Posterior vena cava (tissue), 2 donors: ENCODE results near the gene ASB9. TPM values are rescaled to one million over a fixed set of nuclear protein-coding genes. Genes with fewer than 3 reads are reported as not detected.

Experiments used
- DNase-seq: peaks from one replicate; pipeline ENCODE4 v3.0.0-alpha.2; 2020; ENCODE audit warnings: low spot score
- intact Hi-C, 2 donors: fragments of 100-400 bp; cut with DNase I; formaldehyde crosslinking; loops; one replicate each; pipeline versions ENCODE4 v1.14.1 to v1.14.2; 2022 to 2023
- total RNA-seq, 2 donors: library from RNA; stranded (reverse); fragmentation: NEBNext Ultra II Directional; extraction: Animal tissue kit (Norgen Biotek cat#: 25700); gene quantifications; one replicate each; pipeline ENCODE4 v1.2.1, GENCODE V29; 2021
- donor health status: DM: yes; HTN: yes; CAD: no.
- donor health status: DM: yes; HTN: yes; CAD: no.

The ASB9 gene
- total RNA-seq, 2 donors from 2014 or later, result 1.4 to 2.3 TPM

- intact Hi-C loops, result no loop called here
- DNase-seq, result no peak
Observed at GRCh38 chrX:15245896-15246295, 24.0 kb downstream of the ASB9 start.

- intact Hi-C loops, result loop anchor here in 1 of 2 donors (5.0 kb wide), 1 partner anchor 1202 kb away; no protein-coding TSS in a partner anchor
- DNase-seq, result no peak
Observed at GRCh38 chrX:15244421-15244820, 25.5 kb downstream of the ASB9 start.

DNA sequence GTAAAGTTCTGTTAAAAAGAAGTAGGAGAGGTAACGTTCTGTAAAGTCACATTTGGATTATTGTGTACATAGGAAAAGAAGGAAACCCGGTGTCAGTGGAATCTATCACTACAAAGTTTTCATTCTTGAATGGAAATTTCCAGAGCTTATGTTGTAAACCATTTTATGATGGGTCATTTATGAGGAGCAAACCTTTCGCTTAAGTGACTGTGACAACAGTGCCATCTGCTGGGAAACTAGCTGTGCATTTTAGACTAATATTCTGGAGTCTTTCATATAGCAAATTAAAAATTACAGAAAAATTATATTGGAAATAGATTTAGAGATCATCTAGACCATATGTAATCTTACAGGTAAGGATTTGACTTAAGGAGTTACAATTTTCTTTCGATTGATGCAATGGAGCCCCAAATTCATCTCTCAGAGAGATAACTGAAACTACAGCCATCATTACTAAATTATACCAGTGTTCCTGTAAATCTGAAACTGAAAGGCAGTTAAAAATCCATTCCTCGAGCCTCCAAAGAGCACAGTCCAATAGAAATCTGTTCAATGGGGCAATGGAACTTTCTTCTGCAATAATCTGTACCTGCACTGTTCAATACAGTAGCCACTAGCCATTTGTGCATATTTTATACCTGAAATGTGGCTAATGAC is 26.9 kb downstream of the ASB9 start:
- intact Hi-C loops, result loop anchor here in 1 of 2 donors (5.0 kb wide), 1 partner anchor 1201 kb away; no protein-coding TSS in a partner anchor
- no peak for DNase-seq

- no peak for DNase-seq
- intact Hi-C loops, result loop anchor here in 1 of 2 donors (5.0 kb wide), 1 partner anchor 1199 kb away; no protein-coding TSS in a partner anchor
Observed at GRCh38 chrX:15241301-15241700, 28.6 kb downstream of the ASB9 start.

GRCh38 chrX:15240414-15240813 is 29.5 kb downstream of the ASB9 start:
- intact Hi-C loops, result loop anchor here in 1 of 2 donors (5.0 kb wide), 1 partner anchor 1198 kb away; no protein-coding TSS in a partner anchor
- no peak for DNase-seq

GRCh38 chrX:15236146-15236545 is 33.7 kb downstream of the ASB9 start:
- DNase-seq, result no peak
- intact Hi-C loops, result no loop called here

GRCh38 chrX:15235001-15235400 is 34.9 kb downstream of the ASB9 start:
- no peak for DNase-seq
- intact Hi-C loops, result no loop called here

- intact Hi-C loops, result no loop called here
Observed at GRCh38 chrX:15233416-15234015, 36.4 kb downstream of the ASB9 start.

GRCh38 chrX:15224747-15225146 is 45.1 kb downstream of the ASB9 start:
- intact Hi-C loops, result no loop called here

More at GRCh38 chrX:15233416-15234015, 36.4 kb downstream of the ASB9 start:
- DNase-seq, result no peak

GRCh38 chrX:15221321-15221720 is 48.6 kb downstream of the ASB9 start:
- intact Hi-C loops, result no loop called here

More at GRCh38 chrX:15224747-15225146, 45.1 kb downstream of the ASB9 start:
- no peak for DNase-seq

DNA sequence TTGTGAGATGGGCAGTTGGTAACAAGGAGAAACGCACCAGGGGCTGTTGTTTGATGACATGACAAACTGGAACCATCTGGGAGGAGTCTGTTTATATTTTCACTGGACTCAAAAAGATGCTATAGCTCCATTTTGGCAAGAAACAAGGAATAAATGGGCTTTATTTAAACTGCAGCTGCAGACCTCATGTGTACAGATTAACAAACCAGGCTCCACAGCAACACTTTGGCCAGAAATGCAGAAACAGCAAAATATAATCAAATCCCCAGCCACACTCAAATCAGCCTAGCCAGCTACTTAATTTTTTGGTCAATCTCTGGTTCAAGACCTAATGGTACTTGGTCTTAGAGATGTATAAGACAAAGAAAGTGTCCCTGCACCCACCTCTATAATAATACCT is 52.7 kb downstream of the ASB9 start:
- no peak for DNase-seq
- intact Hi-C loops, result no loop called here

More at GRCh38 chrX:15221321-15221720, 48.6 kb downstream of the ASB9 start:
- no peak for DNase-seq

GRCh38 chrX:15216280-15216679 is 53.6 kb downstream of the ASB9 start:
- intact Hi-C loops, result no loop called here
- DNase-seq, result no peak

DNA sequence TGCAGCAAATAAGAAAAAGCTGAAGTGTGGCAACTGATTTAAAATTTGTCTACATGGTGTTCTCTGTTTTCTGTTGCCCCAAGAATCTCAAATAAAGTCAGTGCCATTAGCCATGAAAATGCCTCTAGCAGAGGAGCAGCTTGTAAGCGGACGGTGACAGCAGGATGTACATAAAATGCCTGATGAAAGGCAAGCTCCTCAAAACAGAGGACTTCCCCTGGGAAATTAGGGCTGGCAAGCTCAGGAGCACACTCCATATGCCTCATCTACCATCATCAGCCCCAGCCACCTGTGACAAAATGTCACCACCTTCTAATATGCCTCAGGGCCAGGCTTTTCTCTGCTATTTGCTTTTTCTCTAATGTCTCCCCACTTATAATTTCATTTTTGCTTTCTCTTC is 54.5 kb downstream of the ASB9 start:
- DNase-seq, result no peak
- intact Hi-C loops, result no loop called here

- DNase-seq, result no peak
- intact Hi-C loops, result no loop called here
Observed at GRCh38 chrX:15214588-15214987, 55.3 kb downstream of the ASB9 start.

- intact Hi-C loops, result no loop called here
- DNase-seq, result no peak
Observed at GRCh38 chrX:15209096-15209495, 60.8 kb downstream of the ASB9 start.

- intact Hi-C loops, result no loop called here
Observed at GRCh38 chrX:15207994-15208393, 61.9 kb downstream of the ASB9 start.

GRCh38 chrX:15207384-15207783 is 62.5 kb downstream of the ASB9 start:
- intact Hi-C loops, result no loop called here
- no peak for DNase-seq

More at GRCh38 chrX:15207994-15208393, 61.9 kb downstream of the ASB9 start:
- no peak for DNase-seq

DNA sequence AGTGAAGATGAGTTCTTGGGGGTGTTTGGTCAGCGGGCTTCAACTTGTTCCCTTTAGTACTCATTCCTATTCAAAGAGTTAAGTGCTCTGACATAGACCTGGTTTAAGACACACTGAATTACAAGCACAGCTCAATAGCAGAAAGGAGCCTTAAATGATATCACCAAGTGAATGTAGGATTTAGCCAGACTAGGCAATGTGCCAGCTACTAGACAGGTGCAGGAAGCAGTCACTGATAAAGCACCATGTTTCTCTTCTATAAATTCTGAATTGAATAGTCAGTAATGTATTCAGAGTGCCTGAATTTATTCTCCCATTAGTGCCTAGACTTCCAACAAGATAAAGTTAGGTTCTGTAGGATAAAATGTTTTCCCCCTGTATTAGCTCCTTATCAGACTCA is 63.6 kb downstream of the ASB9 start:
- intact Hi-C loops, result no loop called here
- DNase-seq, result no peak

DNA sequence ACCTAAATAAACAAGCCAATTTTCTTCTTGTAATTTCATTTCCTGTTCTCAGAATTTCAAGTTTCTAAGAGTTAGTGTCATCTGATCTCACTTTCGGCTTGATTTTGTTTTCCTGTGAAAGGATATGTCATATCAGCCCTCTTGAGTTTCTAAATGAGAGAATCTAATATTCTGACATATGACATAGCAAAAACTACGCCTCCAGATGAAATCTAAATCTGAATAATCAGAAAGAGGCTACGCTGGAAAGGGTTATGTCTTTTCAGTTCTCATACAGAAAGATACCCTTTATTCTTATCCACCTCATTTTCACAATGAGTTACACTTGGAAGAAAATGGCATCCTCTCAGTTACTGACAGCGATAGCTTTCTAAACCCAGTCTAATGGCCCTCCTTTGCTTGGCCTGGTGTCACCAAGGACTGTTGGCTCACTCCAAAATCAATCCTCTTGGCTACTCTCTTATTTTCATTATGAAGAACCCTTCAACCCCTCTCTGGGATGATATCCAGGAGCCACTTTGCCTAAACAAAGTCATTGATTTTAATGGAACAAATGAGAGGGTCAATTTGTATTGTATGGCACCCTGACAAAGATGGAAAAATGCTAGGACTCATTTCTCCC is 65.6 kb downstream of the ASB9 start:
- intact Hi-C loops, result no loop called here

DNA sequence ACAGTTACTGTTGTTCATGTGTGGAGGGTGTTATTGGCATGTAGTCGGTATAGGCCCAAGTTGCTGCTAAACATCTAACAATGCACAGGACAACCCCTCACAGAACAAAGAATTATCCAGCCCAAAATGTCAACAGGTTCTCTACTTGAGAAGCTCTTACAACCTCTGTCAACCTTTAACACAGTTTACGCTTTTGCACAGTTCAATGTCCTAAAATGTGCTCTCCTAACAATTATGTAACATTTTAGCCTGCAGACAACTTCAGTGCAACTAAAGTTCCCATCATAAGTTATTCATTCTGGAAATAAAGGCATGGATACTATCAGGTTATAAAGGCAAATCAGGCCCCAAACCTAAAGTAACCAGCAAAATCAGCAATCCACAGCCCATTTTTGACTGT is 66.2 kb downstream of the ASB9 start:
- intact Hi-C loops, result no loop called here
- no peak for DNase-seq

More for the DNA sequence above, 65.6 kb downstream of the ASB9 start:
- no peak for DNase-seq
